NCI-H226 (cell line): ENCODE data around the gene NPW.
"Not testable (repeated sequence)": the region's sequence is repeated elsewhere in the genome, so short reads cannot be mapped to it uniquely, and the experiment has no call there.

Experiments
- DNase-seq: peaks from one replicate; pipeline ENCODE4 v3.0.0-alpha.2; 2015

The NPW gene

GRCh38 chr16:2002406-2003230, 17.0 kb upstream of the NPW start:
- no peak for DNase-seq

DNA sequence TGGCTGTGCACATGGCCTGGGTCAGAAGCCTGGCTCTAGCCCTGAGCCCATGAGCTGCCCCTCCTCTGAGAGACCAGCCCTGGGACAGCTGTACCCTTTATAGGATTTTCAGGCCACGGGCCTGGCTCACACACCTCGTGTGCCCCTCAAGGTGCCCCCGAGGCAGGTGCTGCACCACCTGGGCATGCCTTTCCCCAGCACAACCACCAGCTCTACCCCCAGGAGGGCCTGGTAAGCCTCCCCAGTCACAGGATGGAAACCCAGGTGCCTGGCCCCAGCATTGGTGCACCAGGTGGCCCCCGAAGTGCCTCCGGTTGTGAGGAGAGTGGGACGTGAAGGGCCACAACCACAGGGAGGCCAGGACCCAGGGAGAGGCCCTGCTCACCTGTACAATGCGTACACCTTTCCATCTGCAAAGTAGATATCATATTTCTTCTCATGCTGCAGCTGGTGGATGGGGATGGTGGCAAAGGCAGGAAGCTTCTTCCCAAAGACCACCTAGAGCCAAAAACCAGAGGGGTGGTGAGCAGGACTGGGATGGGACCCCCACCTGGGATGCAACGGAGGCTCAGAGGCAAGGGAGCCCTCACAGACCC, 16.3 kb upstream of the NPW start:
- no peak for DNase-seq

DNA sequence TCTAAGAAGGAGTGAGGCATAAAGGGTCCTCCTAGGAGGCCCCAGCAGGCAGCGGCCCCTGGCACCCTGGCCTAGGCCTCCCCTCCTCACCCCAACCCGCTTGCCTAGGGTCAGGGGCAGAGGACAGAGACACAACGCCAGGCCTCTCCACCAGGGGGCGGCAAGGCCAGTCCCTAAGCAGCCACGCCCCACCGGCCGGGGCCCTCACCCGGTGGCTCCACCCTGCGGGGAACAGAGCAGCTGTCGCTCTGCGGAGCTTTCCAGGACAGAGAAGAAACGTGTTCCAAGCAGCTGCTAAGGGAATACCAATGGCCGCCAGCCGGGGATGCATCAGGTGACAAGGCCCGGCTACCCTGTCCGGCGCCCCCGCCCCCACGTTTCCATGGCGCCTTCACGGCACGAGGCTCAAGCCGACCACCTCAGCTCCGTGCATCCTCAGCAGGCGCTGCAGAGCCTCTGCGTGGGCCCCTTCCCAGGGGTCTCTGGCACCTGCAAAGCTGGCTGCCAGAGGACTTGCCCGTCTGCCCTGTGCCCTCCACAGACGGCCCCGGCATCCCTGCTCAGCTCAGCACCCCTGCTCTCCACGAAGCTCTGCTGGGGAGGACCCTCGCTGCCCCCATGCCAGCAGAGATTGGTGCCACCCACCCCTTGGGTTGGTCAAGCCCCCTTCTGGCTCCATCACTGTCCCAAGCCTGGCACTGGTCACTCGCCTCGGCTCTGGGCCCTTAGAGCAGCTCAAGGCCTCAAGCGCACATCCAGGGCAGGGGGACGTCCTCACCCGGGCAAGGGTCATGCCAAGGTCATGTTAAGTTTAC, 15.6 kb upstream of the NPW start:
- peak; percentile 51 for DNase-seq

- no peak for DNase-seq
Observed at GRCh38 chr16:2004795-2005517, 14.6 kb upstream of the NPW start.

GRCh38 chr16:2005646-2006045, 13.9 kb upstream of the NPW start:
- DNase-seq, result no peak

DNA sequence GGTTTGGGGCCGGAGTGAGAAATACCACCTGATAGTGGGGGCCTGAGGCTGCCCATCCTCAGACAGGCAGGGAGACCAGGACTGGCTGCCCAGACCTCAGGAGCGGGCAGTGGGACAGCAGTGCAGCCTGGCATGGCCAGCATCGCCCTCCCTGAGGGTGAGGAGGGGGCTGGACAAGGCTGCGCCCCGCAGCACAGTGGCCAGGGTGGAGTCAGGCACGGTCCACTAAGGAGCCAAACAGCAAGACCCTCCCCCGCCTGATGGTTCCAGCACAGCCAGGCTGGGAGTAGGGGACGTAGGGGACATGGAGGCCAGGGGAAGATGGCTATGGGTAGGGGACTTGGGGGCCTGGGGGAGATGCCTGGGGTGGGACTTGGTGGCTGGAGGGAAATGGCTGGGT, 13.3 kb upstream of the NPW start:
- DNase-seq, result no peak

DNA sequence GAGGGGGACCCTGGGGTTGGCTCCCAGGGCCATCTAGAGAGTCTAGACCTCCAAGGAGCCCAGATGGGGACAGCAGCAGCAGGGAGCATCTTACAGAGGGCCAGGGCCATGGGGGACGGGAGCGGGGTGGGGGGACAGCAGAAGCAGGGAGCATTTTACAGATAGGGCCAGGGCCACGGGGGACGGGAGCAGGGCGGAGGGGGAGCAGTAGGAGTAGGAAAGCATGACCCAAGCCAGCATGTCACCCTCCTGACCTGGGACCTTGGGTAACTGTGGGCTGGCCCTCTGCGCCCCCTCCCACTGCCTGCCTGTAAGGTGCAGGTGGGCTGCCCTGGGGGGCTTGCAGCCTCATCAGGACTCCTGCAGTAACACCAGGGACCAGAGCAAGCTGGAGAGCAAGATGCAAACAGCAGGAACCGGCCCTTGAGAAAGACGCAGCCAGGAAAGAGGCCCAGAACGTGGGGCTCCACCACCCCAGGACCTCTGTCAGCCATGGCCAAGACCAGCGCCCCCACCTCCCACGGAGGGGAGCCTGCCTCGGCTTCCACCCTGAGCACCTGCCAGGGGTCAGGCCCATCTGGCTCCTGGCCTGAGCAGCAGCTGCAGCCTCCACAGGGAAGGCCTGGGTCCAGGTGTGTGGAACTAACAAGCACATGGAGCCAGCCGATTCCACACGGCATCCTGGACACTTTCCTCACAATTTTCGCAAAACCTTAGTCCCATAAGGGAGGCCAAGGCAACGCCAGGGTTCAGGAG, 12.3 kb upstream of the NPW start:
- no peak for DNase-seq

- DNase-seq, result peak; percentile 97
Observed at GRCh38 chr16:2008009-2008526, 11.5 kb upstream of the NPW start.

DNA sequence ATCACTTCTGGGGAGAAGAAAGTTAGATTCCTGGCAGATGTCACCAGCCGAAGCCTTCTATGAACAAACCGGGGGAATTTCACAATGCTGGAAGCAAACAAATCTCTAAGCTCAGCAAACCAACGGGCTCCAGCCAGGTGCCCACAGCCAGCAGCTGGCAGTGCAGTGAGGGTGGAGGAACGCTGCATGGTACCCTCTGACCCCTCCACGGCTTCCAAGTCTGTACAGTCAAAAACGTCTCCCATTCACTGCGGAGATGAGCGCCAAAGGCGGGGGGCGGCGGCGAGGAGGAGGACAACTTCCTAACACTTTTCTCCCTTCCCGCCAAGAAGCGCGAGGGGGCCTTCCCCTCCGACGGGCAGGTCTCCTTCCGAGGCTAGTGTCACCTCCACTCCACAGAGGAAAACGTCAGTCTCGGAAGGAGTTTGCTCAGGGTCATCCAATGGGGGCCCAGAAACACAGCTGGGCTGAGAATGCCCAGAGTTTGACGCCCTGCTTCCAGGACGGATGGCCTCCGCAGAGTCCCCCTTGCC, 10.9 kb upstream of the NPW start:
- DNase-seq, result no peak

DNA sequence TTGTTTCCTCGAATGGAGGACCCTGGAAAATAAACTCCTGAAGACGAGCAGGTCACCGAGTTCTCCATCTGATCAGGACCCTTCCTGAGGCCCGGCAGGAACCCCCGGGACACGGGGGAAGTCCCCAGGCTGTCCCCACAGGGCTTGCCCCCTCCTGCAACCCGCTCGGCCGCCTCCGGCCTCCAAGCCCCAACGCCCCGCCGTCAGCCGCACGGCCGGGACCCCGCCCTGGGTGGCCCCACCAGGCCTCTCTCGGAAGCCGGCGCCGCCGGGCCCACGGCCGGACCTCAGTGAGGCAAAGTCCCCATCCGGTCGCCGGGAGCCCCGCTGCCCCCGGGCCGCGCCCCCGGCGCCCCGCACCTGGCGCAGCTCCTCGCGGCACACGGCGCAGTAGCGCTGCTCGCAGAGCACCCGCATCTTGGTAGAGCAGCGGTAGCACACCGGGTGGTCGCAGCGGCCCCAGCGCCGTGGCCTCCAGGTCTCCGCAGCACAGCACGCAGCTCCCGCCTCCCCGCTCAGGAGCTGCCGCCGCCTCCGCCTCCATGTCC, 10.3 kb upstream of the NPW start:
- no peak for DNase-seq

GRCh38 chr16:2009791-2010510, 9.6 kb upstream of the NPW start, which contains the start of gene ZNF598:
Gene ZNF598, minus strand, starts transcription at chr16:2009821.
- peak; percentile 82 for DNase-seq

- not testable (repeated sequence) for DNase-seq
Observed at GRCh38 chr16:2011726-2012125, 7.9 kb upstream of the NPW start.

DNA sequence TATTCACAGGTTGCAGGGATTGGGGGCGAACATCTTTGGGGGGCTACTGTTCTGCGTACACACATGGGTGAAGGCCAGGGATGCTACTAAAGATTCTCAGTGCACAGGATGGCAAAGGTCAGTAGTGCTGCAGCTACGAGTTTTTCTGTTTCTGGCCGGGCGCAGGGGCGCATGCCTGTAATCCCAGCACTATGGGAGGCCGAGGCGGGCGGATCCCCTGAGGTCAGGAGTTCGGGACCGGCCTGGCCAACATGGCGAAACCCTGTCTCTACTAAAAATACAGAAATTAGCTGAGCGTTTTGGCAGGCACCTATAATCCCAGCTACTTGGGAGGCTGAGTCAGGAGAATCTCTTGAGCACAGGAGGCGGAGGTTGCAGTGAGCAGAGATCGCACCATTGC, 6.1 kb upstream of the NPW start:
- DNase-seq, result no peak

DNA sequence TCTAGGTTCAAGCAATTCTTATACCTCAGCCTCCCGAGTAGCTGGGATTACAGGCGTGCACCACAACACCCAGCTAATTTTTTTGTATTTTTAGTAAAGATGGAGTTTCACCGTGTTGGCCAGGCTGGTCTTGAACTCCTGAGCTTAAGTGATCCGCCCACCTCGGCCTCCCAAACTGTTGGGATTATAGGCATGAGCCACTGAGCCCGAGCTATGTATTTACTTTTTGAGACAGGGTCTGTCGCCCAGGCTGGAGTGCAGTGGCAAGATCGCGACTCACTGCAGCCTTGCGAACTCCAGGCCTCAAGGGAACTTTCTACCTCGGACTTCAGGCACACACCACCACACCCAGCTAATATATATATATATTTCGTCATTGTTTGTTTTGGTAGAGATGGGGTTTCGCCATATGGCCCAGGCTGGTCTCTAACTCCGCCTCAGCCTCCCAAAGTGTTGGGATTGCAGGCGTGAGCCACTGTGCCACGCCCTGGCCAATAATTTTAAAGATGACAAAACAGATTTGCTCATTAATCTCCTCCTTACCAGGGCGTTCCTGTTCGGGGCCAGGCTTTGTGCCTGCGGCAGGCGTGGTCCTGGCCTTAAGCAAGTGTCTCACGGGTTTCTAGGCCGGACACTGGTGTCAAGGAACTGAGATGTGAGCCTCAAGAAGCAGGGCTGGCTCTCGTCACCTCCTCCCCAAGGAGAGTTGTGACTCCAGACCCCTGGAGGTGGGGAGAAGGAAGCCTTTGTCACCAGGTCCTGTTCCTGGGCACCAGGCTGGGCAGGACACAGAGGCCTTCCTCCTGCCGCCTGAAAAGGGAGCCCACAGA, 4.3 kb upstream of the NPW start:
- peak; percentile 54 for DNase-seq

- DNase-seq, result no peak
Observed at GRCh38 chr16:2015947-2016208, 3.7 kb upstream of the NPW start.

- no peak for DNase-seq
Observed at GRCh38 chr16:2016407-2016922, 3.1 kb upstream of the NPW start.

DNA sequence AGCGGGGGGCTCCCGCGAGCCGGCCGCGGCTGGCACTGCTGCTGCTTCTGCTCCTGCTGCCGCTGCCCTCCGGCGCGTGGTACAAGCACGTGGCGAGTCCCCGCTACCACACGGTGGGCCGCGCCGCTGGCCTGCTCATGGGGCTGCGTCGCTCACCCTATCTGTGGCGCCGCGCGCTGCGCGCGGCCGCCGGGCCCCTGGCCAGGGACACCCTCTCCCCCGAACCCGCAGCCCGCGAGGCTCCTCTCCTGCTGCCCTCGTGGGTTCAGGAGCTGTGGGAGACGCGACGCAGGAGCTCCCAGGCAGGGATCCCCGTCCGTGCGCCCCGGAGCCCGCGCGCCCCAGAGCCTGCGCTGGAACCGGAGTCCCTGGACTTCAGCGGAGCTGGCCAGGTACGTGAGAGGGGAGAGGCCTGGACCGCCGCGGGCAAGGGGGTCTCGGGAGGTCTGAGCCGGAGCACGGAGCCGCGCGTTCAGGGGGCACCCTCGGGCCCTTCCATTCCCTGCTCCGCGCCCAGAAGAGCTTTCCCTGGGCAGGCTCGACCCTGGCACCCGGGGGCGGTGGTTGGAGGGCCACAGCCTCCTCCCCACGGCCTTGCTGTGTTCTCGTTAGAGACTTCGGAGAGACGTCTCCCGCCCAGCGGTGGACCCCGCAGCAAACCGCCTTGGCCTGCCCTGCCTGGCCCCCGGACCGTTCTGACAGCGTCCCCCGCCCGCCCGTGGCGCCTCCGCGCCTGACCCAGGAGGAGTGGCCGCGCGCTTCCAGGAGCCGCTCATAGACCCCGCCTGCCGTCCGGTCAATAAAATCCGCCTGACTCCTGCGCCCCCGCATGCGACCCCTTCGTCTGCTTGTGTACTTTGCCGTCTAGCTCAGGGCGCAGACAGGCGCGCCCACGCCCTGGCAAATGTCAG, 591 bp downstream of the NPW start:
- no peak for DNase-seq

DNA sequence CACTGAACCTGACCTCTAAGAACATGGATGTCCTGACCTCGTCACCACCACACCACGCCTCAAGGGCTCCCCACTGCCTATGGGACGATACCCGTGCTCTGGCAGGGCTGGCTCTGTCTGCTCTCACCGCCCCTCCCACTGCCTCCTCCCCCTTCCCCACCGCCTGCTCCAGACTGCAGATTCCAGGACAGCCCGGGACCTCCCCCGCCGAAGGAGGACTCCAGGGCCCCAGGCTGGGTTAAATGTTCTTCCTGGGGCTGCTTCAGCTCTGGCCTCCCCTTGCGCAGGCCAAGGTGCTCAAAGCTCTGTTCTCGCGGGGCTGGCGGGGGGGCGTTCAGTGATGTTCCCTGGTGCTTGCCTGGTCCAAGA, 3.1 kb downstream of the NPW start:
- DNase-seq, result peak; percentile 71
